HG02588 (cell line): ENCODE measurements around the gene P2RX5.
"Not testable (repeated sequence)": the region's sequence is repeated elsewhere in the genome, so short reads cannot be mapped to it uniquely, and the experiment has no call there.

Experiments
- ATAC-seq: cut with Tn5 transposase; IDR thresholded peaks from one replicate; pipeline ENCODE4 v1.9.1; 2021; ENCODE audit warnings: mild to moderate bottlenecking, moderate library complexity; ENCODE audit not compliant: unreplicated experiment

P2RX5 gene

DNA sequence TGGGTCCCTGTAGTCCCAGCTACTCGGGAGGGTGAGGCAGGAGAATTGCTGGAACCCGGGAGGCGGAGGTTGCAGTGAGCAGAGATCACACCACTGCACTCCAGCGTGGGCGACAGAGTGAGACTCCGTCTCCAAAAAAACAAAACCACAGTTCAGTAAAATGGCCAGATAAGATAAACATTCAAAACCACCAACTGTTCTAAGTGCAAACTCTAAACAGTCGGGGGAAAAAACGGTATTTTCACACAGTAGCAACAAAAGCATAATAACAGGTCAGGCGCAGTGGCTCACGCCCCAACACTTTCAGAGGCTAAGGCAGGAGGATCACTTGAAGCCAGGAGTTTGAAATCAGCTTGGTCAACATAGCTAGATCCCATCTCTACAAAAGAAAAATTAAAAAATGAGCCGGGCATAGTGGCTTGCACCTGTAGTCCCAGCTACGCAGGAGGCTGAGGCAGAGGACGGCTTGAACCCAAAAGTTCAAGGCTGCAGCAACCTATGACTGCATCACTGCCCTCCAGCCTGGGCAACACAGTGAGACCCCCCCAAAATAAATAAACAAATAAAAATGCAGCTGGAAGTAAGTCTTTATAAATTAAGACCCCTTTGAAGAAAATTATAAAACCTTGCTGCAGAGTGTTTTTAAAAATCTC lies 17.0 kb upstream of the P2RX5 start:
- ATAC-seq: no peak

DNA sequence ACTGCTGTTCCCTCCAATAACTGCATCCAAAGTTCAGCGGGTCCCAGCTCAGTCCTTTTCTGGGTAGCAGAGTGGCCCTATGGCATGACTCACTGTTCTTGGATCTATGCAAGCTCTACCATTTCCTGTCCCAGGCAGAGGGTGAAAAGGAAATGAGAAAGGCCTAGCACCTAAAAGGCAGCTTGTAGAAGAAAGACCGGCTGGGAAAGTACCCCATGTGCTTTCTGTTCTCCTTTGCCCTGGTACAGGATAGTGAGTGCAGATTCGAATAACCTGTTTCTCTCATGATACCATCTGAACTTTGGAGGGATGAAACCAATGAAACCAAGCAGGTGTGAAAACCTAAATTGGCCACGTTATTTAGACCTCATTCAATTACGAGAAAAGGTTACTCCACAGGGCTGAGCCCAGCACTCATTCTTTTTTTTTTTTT lies 15.0 kb upstream of the P2RX5 start:
- ATAC-seq: peak; percentile 93

DNA sequence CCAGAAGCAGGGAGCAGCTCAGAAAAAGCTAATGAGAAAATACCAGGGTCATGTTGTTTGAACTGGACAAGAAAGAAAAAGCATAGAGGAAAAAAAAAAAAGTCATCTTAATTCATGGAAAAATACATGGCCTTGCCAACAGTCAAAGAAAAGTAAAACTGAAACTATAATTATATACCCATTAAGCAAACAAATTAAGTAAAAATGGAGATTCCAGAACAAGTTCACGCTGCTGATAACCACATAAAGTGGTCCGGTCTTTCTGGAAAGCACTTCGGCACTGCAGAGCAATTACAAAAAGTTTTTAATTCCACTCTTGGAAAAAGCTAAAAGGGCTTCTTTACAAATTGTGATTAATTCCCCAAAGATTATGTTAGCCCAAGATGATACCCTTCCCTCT lies 12.4 kb upstream of the P2RX5 start:
- ATAC-seq: no peak

DNA sequence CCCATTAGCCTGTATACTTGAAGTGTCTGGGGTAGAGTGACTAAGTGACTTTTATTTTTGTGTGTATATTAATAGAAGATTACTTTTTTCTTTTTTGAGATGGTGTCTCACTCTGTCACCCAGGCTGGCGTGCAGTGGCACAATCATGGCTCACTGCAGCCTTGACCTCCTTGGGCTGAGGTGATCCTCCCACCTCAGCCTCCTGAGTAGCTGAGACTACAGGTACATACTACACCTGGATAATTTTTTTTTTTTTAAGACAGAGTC lies 9.7 kb upstream of the P2RX5 start:
- ATAC-seq: not testable (repeated sequence)

DNA sequence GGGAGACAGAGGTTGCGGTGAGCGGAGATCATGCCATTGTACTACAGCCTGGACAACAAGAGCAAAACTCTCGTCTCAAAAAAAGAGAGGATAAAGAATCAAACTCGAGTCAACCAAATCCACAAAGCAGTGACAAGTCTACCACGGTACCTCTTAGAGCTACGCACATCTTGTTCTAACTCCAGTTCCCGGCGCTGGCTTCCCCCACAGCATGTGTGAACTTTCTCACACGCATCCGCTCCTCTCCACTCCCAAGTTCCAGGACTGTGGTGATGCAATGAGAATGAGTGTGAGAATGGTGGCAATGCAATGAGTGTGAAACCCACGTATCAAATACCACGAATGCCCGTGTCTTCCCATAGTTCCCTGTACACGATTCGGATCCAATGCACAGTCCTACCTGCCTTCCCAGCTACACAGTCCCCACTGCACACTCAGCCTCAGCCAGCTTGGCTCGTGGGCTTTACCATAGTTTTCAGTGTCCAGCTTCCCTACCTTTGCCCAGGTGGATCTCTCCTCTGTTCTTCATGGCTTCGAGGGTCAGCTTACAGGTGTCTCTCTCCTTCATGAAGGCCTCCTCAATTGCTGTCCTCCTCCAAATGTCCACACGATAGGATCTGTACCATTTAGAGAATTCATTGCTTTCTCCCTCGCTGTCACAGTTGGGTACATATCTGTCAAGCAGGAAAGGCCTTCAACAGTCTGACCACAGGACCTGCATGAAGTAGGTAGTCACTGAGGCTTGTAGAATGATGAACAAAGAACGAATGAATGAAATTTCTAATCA lies 9.2 kb upstream of the P2RX5 start:
- ATAC-seq: no peak

DNA sequence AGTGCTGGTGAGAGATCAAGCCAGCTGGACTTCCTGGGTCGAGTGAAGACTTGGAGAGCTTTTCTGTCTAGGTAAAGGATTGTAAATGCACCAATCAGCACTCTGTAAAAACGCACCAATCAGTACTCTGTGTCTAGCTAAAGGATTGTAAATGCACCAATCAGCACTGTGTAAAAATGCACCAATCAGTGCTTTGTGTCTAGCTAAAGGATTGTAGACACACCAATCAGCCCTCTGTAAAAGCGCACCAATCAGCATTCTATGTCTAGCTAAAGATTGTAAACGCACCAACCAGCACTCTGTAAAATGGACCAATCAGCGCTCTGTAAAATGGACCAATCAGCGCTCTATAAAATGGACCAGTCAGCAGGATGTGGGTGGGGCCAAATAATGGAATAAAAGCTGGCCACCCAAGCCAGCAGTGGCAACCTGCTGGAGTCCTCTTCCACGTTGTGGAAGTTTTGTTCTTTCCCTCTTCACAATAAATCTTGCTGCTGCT lies 6.1 kb upstream of the P2RX5 start:
- not testable (repeated sequence) for ATAC-seq

DNA sequence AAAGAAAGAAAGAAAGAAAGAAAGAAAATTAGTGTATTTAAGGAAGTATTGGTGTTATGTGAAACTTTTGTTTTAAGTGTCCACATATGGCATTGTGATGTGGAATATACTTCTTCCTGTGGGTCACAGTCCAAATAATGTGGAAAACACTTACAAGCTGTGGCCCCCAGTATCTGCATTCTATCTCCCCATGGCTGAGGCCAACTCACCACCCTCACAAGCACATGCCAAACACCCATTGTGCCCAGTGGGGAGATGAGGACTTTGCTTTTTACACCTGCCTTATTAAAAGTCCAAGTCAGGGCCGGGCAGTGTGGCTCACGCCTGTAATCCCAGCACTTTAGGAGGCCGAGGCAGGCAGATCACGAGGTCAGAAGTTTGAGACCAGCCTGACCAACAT lies 4.0 kb upstream of the P2RX5 start:
- ATAC-seq: no peak

DNA sequence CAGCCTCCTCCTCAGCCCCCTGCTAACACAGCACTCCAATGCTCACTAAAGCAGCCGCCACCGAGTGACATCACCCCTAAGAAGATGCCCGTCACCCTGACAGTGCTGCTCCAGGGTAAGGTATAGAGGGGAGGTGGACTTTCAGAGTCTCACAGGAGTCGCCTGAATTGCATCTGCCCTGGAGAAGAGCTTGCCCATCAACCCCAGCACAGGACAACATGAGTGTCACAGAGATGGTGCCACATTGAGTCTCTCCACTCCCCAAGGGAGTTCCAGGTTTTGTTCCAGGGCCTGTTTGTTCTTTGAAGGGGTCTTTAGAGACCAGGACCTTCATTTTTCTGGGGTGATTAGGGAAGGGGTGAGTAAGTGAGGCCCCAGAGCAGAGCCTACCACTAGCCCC lies 2.2 kb upstream of the P2RX5 start:
- no peak for ATAC-seq

DNA sequence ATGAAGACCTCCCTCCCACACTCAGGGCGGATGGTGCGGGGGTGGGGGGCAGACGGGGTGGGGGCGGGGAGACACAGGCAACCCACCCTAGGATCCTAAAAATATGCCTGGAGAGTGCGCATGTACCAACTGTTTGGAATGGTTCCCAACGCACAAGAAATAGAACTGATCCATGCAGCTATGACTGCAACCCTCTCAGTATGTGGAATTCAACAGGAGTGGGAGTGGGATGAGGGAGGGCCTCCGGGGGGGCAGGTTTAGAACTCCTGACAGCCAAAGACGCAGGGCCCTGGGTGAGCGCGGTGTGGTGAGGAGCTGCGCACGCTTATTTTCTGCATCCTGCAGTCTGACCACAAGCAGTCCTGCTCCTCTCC lies 1.1 kb upstream of the P2RX5 start:
- no peak for ATAC-seq

DNA sequence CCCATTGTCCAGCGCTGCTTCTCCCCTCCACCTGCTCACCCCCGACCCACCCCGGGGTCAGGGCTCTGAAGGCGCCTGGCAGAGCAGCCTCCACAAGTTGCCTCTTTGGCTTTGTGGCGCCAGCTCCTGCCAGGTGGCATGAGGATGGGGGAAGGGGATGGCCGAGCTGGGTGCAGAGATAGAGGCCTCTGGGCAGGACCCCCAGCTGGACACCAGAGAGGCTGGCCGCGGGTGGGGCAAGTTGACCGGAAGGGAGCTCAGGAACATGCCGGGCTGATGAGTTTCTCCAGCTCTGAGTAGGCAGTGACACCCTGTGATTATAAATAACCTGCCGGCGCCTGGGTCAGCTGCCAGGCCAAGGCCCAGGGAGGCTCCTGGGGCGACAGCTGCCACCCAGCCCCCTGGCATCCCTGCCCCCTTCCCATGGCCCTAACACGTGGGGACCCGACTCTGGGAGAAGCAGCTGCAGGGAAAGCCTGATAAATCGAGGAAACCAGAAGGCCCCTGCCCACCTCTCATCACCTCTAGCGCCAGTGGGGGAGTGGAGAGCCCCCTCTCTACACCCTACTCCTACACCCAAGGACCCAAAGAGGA lies 729 bp downstream of the P2RX5 start:
- ATAC-seq: no peak

DNA sequence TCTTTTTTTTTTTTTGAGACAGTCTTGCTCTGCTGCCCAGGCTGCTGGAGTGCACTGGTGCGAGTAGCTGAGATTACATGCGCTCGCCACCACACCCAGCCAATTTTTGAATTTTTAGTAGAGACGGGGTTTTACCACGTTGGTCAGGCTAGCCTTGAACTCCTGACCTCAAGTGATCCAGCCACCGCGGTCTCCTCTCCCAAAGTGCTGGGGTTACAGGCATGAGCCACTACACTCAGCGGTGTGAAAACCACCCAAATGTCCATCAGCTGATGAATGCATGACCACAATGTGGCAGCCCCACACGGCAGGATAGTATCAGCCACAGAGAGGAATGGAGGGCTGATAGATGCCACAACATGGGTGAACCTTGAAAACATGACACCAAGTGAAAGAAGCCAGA lies 2.1 kb downstream of the P2RX5 start:
- peak; percentile 55 for ATAC-seq

DNA sequence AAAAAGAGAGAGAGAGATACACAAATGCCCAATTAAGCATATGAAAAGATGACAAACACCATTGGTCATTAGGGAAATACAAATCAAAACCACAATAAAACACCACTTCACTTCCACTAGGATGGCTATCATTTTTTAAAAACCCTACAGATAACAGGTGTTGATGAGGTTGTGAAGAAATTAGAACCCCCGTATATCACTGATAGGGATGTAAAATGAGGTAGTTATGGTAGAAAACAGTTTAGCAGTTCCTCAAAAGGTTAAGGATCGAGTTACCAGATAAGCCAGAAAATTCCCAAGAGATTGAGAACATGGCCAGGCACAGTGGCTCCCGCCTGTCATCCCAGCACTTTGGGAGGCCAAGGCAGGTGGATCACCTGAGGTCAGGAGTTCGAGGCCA lies 2.8 kb downstream of the P2RX5 start:
- ATAC-seq: no peak

DNA sequence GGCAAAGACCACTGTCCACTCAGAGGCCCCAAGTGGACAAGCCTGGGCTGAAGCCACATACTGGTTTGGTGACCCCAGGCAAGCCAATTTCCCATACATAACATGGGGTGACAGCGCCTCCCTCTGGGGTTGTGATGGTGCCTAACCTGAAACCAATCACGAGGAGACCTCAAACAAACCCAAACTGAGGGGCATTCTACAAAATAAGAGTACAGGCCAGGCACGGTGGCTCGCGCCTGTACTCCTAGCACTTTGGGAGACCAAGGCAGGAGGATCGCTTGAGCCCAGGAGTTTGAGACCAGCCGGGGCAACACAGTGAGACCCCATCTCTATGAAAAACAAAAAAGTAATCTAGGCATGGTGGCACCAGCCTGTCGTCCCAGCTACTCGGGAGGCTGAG lies 3.6 kb downstream of the P2RX5 start:
- ATAC-seq: no peak

DNA sequence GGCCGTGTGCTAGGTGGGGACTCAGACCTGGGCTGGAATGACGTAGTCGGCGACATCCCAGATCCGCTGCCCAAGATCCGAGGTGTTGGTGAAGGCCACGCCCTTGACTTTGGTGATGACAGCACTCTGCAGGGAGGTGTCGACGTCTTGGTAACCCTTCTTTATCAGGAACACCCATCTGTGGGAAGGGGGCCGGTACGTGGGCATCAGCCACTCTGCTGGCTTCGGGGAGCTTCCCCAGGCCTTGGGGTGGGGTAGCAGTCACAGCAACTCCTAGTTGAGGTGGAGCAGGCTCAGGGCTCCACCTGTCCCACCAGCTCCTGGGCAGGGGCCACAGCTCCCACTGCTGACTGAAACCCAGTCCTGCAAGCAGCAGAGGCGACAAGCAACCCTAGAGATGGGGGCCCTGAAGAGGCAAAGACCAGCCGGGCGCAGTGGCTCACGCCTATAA lies 4.3 kb downstream of the P2RX5 start:
- ATAC-seq: no peak

DNA sequence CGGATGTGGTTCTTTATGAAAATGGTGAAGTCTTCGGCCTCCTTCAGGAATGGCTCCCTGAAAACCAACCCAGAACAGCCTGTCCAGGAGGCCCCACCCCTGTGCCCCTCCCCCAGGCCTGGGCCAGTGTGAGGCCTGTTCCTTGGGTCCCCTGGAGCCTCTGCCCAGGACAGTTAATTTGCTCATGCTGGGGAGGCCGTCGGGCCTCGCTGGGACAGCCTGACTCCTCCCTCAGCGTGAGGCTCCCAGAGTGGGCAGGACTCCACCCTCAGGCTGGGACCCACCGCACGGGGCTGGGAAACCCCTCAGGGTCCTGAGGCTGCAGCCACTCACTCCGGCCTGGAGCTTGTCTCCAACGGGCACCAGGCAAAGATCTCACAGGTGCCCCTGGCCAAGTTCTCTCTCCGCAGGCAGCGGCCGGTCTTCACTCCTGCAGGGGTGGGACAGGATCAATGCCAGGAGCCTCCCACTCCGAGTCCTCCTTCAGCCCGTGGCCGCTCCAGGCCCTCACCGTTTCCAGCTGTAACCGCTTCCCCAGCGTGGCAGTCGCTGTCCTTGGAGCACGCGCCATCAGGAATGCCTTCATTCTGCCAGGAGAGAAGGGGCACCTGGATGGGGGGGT lies 5.8 kb downstream of the P2RX5 start:
- ATAC-seq: no peak

DNA sequence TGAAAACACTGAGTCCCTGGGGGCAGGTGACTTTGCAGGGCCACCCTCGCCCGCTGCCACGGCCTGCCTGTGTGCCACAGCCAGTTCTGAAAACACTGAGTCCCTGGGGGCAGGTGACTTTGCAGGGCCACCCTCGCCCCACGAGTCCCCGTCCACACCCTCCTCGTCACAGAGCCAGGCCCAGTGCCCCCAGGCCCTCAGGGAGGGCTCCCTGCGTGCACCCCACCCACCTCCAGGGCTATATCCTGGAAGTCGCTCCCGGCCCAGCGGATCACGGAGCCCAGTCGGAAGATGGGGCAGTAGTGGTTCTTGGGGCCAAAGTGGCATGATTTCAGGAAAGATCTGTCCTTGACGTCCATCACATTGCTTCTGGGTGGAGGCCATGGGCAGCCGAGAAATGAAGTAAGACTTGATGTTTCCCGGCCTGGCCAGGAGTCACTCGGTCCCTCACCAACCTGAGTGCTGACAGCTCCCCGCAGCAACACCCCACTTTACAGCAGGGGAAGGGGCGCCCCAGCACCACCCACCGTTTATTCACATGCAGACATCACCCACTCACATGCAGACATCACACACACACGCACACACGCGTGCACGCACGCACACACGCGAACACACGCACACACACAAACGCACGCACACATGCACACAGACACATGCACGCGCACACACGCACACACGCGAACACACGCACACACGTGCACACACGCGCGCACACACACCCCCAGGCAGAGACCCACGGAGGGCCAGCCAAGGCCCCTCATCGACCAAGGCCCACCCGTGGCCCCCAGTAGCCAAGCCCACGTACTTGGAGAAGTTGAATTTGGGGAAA lies 6.5 kb downstream of the P2RX5 start:
- ATAC-seq: no peak

DNA sequence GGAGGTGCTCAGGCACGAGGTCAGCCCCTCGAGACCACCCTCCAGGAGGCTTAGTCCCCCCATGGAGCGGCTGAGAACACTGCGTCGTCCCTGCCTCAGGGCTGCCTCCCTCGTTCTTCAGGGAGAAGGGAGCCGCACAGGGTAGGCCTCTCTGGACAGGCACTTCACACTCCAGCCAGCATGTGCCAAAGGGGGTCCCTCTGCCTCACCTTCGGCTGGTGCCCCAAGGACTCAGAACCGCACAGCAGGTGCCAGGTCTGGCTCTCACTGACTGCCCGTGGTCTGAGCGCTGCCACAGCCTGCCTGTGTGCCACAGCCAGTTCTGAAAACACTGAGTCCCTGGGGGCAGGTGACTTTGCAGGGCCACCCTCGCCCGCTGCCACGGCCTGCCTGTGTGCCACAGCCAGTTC lies 7.1 kb downstream of the P2RX5 start:
- ATAC-seq: no peak

DNA sequence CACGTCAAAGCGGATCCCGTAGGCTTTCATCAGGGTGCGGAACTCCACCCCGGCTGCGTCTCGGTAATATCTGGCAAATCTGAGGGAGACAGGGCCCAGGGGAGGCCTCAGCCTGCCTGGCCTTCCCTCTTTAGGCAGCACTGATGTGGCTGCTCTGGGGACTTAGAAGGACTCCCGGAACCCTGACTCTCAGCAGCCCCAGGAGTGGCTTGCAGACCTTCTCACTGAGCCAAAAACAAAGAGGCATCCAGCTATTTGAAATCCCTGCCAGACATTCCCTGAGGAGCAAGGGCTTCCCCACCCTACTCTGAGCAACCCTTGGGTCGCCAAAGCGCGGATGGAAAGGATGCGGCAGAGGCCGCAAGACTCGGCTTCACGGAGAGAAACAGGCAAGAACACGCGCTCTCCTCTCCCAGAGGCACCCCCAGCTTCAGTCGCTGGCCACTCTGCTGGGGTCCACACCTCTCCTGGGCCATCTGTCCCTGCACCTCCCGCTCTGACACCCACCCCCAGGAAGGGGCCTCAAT lies 7.9 kb downstream of the P2RX5 start:
- no peak for ATAC-seq

DNA sequence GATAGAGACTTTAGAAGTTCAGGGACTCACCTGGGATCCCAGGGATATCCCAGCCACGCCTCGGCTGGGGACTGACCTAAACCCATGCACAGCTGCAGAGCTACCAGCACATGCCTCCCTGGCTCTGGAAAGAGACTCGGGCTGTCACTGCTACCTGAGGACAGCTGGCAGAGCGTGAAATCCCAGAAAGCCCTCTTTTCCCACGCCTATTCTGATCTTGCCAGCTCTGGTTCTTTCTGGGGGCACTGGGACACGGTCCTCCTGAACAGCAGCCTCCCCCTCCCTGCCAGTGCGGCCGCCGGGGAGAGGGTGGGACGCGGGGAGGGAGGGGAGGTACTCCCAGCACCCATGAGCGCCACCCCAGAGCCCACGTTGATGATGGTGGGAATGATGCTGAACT lies 10.8 kb downstream of the P2RX5 start:
- ATAC-seq: no peak

DNA sequence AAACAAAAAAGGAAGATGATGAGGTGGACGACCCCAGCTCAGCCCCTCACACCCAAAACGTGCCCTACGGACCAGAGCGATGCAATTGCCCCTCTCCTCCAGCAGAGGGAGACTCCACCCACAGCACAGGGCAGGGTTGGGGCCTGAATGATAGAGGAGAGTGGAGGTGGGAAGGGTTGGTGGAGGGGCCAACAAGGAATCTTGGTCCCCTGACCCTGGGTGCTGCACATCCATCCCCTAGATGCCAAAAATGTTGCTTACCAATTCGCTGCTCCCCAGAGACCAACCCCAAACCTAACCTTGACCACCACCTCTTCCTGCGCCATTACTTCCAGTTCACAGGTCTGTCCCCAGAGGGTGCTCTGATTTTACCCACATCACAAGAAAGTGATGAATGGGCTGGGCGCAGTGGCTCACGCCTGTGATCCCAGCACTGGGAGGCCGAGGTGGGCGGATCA lies 12.9 kb downstream of the P2RX5 start:
- no peak for ATAC-seq

DNA sequence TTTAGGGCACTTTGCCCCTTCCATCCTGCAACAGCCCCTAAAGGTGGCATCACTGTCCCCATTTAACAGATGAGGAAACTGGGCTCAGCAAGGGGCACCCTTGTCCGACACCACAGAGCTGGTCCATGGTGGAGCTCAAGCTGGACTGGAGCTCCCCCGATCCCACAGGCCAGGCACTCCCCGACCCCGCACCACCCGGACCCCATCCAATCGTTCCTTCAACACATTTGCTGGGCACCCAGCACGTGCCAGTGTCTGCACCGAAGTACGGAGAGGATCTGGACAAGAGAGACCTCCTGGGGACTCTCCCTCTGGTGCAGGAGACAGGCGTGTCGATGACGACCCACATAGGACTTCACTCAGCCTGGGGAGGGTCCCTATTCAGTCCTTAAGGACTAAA lies 13.9 kb downstream of the P2RX5 start:
- no peak for ATAC-seq
